CD4-positive, alpha-beta T cell treated with Interleukin-1 beta for 1 hour (primary cell): ENCODE results near the gene SH3BP4.

Experiments used
- DNase-seq, 2 donors: peaks; one replicate each; pipeline ENCODE4 v3.0.0-alpha.2; 2020 to 2022

SH3BP4 gene

GRCh38 chr2:235066490-235066889, 114.7 kb downstream of the SH3BP4 start:
- DNase-seq, result no peak

DNA sequence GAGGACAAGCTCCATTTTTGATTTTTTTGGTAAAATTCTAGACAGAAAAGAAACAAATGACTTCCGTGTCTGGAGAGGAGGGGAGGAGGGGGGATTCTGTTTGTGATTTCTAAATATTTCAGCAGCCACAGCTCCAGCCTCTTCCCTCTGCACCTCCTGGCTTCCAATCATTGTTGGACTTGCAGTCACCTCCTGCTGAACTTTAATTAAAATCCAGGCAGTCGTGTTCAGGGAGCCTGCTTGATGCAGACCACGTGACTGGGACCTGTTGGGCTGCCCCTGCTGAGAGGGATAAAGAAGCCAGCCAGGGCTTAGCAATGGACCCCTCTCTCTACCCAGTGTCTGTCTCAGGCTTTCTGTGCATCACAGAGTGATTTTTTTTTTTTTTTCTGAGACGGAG, 115.1 kb downstream of the SH3BP4 start:
- DNase-seq, result no peak

GRCh38 chr2:235068701-235069100, 116.9 kb downstream of the SH3BP4 start:
- DNase-seq, result no peak

- DNase-seq, result no peak
Observed at GRCh38 chr2:235070063-235070706, 118.4 kb downstream of the SH3BP4 start.

- DNase-seq, result no peak
Observed at GRCh38 chr2:235073868-235074413, 122.1 kb downstream of the SH3BP4 start.

GRCh38 chr2:235077046-235077445, 125.2 kb downstream of the SH3BP4 start:
- DNase-seq, result no peak

- DNase-seq, result no peak
Observed at GRCh38 chr2:235078182-235078581, 126.4 kb downstream of the SH3BP4 start.

GRCh38 chr2:235078914-235079472, 127.2 kb downstream of the SH3BP4 start:
- DNase-seq, result no peak

- DNase-seq, result no peak
Observed at GRCh38 chr2:235080101-235080500, 128.3 kb downstream of the SH3BP4 start.

- DNase-seq, result no peak
Observed at GRCh38 chr2:235082578-235083338, 130.9 kb downstream of the SH3BP4 start.

DNA sequence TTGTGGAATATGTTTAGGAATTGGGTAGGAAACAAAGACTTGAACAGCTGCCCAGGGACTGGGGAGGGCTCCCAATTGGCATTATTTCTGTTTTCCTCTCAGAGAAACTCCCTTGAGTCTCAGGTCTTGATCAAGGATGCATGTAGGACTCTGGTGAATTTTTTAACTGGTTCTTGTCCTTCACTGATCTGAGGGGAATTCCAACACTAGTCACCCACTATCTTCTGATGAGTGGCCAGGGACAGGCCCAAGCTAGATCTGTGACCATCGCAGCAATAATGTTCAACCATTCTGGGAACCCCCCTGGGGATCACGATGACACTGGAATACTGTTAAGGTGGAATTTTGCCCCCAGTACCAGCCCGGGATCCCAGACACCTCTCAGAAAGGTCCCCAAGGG, 132.0 kb downstream of the SH3BP4 start:
- no peak for DNase-seq

GRCh38 chr2:235084424-235084823, 132.6 kb downstream of the SH3BP4 start:
- no peak for DNase-seq

GRCh38 chr2:235085476-235085875, 133.7 kb downstream of the SH3BP4 start:
- no peak for DNase-seq

DNA sequence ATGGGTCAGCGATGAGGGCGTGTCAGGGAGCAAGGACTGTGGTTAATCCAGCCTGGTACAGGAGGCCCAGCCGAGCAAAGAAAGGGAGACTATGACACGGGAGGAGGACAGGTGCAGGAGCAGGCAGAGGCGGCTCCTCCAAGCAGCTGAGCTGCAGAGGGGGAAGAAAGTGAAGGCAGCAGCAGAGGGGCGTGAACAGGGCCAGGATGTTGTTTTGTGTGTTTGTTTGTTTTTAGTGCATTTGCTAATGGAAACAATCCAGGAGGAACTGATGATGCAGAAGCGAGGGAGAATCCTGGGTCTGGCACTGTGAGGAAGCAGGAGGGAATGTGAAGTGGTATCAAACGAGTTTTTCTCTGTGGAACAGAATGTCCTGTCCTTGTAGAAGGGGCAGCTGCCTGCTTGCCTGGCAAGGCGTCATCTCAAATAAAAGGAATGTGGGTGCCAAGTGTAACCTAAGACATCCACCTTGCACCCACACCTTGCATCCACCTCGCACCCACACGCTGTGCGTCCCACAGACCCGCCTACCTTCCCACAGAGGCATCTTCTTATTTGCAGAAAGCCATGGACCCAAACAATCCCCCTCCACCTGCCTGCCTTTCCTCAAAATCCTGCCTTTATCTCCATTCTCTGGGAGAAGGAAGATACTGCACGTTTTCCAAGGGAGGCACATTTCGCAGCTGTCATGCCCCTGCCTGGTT, 134.8 kb downstream of the SH3BP4 start:
- DNase-seq, result no peak

DNA sequence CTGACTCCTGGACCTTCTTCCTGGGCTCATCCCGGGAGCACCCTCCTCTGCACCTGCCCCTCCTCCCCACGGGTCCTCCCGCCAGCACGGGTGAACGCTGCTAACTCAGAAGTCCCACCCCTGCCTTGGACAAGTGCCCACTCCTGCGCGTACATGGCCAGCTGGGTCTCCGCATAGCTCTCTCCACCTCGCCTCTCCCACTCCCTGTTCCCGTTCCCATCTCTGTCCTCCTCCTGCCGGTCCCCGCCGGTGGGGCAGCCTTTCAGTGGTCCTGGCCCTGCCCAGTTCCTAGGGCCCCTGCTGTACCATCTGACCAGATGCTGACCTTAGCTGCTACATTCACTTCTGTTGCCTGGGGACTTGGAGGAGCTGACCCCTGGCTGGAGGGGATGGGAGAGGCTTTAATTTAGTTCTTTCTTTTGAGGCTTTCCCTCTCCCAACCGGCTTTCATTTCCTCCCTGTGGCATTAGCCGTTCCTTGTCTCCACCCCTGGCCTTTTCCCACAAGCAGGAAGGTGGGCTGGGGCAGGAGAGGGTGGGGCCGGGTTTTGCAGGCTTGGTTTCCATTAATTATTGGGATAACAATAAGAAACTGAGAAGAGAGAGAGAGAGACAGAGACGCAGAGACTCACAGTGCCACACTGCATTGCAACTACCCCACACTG, 136.1 kb downstream of the SH3BP4 start:
- DNase-seq, result no peak

- no peak for DNase-seq
Observed at GRCh38 chr2:235088496-235088921, 136.7 kb downstream of the SH3BP4 start.

GRCh38 chr2:235091421-235091820, 139.6 kb downstream of the SH3BP4 start:
- no peak for DNase-seq

DNA sequence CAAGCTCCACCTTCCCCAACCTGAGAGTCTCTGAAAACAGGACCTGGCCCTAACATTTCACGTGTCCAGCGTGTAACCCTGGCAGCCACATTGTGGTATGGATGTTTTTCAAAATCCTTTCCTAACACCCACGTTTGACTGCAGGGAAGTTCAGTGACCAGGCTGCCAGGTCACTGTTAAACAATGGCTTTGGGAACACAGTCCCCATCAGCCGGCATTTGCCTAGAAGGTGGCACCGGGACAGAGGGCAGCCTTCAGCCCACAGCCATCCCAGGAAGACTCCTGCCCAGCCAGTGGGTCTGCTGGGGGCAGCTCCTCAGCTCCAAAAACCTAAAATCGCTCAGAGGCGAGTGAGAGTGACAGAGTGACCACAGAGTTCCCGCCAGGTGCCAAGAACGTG, 140.2 kb downstream of the SH3BP4 start:
- no peak for DNase-seq

GRCh38 chr2:235092433-235093223, 140.8 kb downstream of the SH3BP4 start:
- no peak for DNase-seq

DNA sequence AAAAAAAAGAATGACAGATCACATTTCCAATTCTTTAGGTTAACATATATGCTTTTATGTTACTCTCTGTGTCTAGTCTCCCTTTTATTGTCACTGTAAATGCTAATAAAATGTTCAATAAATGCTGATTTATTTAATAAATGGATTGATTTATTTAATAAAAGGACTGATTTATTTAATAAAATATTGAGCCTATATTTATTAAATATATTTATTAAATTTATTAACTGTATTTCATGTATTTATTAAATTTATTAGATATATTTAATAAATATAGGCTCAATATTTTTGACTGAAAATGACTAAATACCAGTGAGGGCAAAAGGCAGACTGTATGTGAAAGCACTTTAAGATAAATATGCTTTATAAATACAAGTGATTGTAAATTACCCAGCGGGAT, 142.6 kb downstream of the SH3BP4 start:
- no peak for DNase-seq

GRCh38 chr2:235095569-235095968, 143.8 kb downstream of the SH3BP4 start:
- DNase-seq, result no peak

DNA sequence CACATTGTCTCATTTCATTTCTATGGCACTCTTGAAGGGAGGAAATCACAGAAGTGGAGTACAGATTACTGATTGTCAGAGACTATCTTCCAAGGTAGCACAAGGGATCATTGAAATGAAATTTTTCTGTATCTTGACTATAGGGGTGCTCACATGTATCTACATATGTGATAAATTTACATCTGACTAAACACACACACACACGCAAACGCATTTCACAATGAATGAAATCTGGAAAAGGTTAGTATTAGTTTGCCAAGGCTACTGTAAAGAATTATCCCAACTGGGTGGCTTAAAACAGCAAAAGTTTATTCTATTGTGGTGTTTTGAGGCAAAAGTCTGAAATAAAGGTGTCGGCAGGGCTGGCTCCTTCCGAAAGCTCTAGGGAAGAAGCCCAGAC, 144.6 kb downstream of the SH3BP4 start:
- no peak for DNase-seq
